TTC549 (cell line): ENCODE data around the gene SLC12A3.
"Not testable (repeated sequence)": the region's sequence is repeated elsewhere in the genome, so short reads cannot be mapped to it uniquely, and the experiment has no call there.

Experiments used
- FAIRE-seq: peaks from 2 replicates; lab custom pipeline; 2012; peaks lifted over from hg19 to GRCh38; lab: Jason Lieb, UNC

Gene SLC12A3

DNA sequence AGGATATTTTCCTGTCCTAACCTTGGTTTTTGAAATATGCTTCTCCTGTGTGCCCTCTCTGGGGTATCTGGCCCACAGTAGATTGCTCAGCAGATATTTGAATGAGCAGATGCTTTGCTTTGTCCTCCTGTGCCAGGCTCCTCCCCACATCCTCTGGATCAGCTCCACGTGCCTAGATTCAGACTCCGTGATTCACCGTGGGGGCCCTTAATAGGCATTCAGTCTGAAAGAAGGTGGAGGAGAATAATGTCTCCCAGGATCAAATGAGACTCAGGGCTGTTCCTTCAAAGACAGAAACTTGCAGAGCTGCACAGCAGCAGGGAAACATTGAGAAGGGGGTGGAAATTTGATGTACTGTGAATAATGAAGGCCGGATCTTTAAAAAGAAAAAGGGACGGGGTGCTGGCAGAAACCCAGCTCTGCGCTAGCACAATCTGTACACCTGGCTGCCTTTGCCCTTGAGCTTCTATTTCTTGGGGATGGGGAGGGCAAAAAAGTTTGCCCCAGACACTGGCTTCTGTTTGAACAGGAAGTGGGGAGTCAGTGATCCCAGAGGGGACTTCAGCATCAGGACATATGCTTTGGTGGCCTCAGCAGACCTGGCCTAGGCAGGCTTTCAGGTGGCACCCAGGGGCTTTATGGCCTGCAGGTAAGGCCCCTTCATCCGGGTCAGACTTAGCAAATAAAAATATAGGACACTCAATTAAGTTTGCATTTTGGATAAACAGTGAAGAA is 15.9 kb upstream of the SLC12A3 start:
- FAIRE-seq: no peak

DNA sequence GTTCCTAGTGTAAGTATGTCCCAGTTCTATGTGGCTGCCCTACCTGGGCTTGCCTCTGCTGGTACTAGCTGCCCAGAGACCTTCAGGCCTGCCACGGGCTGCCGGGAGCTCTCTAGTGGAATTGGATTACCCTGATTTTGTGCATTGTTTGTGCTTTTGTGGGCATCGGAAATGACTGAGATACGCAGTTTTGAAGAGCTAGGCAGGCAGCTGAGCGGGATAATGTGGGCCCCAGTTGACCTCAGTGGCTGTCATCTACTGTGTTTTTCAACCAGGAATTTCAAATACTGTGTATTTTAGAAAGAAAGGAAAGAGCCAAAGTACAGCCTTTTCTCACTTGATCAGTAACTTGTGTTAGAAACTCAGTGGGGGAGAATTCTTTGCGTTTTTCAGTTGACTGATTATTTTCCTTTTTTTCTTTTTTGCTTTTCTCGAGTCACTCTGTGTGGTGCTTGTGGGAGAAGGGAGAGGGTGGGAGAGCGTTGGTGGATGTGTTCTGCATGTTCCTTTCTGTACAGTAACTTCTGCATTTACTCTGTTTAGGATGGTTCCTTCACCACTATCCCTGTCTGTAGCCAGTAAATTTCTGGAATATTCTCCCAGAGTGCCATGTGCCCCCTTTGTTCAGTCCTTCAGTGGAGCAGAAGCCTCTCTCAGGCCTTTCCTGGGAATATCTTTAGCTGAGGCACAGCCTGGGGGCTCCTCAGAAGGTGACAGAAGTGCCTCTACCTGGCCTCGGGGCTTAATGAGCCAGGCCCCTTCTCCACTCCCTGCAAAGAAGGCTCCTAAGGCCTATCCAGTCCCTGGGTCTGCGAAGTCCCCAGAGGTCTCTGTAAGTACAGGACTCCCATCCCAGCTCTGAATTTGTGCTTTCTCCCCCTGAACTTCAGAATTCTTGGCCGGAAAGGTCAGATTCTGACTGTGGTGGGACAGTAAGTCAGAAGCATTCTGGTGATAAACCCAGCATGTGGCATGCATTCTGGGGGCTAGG is 15.0 kb upstream of the SLC12A3 start:
- FAIRE-seq: no peak

- FAIRE-seq: no peak
These were observed 13.2 kb upstream of the SLC12A3 start for GRCh38 chr16:56851671-56852400.

GRCh38 chr16:56852401-56852730 is 12.6 kb upstream of the SLC12A3 start:
- FAIRE-seq: no peak

- FAIRE-seq: no peak
These were observed 12.0 kb upstream of the SLC12A3 start for GRCh38 chr16:56852968-56853367.

- FAIRE-seq: no peak
These were observed 9.8 kb upstream of the SLC12A3 start for GRCh38 chr16:56855201-56855600.

DNA sequence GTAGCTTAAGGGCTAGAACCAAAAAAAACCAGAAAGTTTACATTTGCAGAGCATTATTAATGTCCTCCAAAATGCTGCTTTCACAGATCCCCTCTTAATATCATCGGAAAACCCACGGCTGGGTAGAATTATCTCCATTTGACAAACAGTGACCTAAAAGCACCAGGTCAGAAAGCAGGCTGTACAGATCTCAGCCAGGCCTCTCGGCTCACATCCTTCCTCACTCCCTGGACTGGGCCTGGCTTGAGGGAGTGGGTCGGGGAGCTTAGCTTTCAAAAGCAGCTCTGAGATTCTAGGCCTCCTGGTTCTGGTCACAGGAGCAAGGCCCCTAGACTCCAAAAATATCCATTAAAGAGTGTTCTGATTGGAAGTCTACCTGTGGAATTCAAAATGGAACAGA is 9.1 kb upstream of the SLC12A3 start:
- FAIRE-seq: no peak

- FAIRE-seq: no peak
These were observed 8.0 kb upstream of the SLC12A3 start for GRCh38 chr16:56856876-56857447.

DNA sequence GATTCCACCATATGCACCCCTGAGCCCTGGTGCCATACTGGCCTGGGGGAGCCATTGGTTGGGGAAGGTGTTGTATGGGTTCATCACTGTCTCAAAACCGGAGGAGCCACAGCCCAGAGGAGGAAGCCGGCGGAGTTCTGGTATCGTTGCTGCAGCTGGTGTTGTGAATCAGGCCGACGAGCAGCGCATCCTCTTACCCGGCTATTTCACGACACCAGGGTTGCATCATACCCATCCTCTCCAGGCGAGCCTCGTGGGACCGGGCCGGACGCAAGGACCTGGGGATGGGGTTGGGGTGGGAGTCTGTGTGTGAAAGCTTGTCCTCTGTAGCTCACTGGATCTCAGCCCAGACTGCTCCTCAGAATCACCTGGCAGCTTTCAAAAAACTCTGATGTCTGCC is 6.6 kb upstream of the SLC12A3 start:
- no peak for FAIRE-seq

GRCh38 chr16:56859636-56860035 is 5.4 kb upstream of the SLC12A3 start:
- no peak for FAIRE-seq

- no peak for FAIRE-seq
These were observed 4.6 kb upstream of the SLC12A3 start for GRCh38 chr16:56860226-56861020.

GRCh38 chr16:56861092-56861610 is 3.9 kb upstream of the SLC12A3 start:
- no peak for FAIRE-seq

- no peak for FAIRE-seq
These were observed 3.3 kb upstream of the SLC12A3 start for GRCh38 chr16:56861756-56862155.

GRCh38 chr16:56862776-56863175 is 2.2 kb upstream of the SLC12A3 start:
- FAIRE-seq: no peak

DNA sequence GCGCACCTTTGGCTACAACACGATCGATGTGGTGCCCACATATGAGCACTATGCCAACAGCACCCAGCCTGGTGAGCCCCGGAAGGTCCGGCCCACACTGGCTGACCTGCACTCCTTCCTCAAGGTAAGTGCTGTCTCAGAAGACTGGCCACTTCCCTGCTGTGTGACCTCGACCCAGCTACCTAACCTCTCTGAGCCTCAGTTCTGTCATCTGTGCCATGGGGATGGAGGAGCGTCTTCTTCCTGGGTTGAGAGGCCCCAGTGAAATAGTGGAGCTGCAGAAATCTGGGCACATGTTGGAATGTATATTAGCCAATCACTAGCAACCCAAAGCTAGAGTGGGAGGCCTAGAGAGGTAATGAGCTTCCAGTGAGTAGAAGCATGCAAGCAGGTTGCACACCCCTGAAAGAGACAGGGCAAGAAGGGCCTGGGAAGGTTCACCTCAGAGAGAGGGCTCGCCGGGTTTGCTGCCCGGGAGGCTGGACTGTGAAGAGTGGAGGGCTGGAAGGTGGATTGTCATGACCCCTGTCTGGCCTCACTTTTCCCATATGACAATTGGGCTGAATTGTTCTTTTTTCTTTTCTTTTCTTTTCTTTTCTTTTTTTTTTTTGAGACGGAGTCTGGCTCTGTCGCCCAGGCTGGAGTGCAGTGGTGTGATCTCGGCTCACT is 521 bp downstream of the SLC12A3 start:
- no peak for FAIRE-seq

GRCh38 chr16:56866955-56867830 is 2.2 kb downstream of the SLC12A3 start:
- peak; percentile 66 for FAIRE-seq

DNA sequence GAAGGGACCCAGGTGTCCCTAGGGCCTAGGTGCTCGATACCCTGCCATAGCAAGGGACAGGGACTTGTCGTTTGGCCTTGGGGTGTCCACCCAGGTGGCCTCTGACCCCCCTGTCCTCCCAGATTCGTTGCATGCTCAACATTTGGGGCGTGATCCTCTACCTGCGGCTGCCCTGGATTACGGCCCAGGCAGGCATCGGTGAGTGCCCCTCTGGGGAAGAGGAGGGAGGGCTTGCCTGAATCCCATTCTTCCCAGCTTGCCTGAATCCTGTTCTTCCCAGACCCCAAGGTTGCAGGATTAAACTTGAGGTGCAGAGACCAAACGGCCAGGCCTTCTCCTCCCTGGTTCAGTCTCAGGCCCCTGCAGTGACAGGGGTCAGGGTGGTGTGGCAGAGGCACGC is 3.2 kb downstream of the SLC12A3 start:
- FAIRE-seq: no peak

DNA sequence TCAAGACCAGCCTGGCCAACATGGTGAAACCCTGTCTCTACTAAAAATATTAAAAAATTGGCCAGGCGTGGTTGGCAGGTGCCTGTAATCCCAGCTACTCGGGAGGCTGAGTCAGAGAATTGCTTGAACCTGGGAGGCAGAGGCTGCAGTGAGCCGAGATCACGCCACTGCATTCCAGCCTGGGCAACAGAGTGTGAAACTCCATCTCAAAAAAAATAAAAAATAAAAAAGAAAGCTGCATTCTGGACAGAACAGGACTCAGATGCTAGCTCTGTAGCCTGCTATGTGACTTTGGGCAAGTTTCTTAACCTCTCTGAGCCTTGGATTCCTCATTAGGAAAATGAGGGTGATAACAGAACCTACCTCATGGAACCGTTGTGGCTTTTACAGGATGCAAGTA is 3.8 kb downstream of the SLC12A3 start:
- not testable (repeated sequence) for FAIRE-seq

GRCh38 chr16:56869513-56870275 is 4.7 kb downstream of the SLC12A3 start:
- FAIRE-seq: no peak
